NCI-H146 treated with DMSO at 0.1 percent for 48 hours (cell line): ENCODE results near the gene PODXL2.
"Not testable (repeated sequence)": the region's sequence is repeated elsewhere in the genome, so short reads cannot be mapped to it uniquely, and the experiment has no call there.

Experiments used
- DNase-seq: peaks from one replicate; lab custom pipeline; 2025; ENCODE audit not compliant: unreplicated experiment; lab: John Stamatoyannopoulos, UW

Gene PODXL2

GRCh38 chr3:127604546-127605165 lies 24.3 kb upstream of the PODXL2 start:
- no peak for DNase-seq

GRCh38 chr3:127605547-127605946 lies 23.4 kb upstream of the PODXL2 start:
- not testable (repeated sequence) for DNase-seq

GRCh38 chr3:127606086-127606805 lies 22.7 kb upstream of the PODXL2 start:
- DNase-seq = no peak

- no peak for DNase-seq
Observed at GRCh38 chr3:127606981-127607595, 21.9 kb upstream of the PODXL2 start.

GRCh38 chr3:127607675-127608361 lies 21.2 kb upstream of the PODXL2 start:
- DNase-seq = no peak

GRCh38 chr3:127608362-127608718 lies 20.6 kb upstream of the PODXL2 start:
- no peak for DNase-seq

GRCh38 chr3:127610105-127610504 lies 18.9 kb upstream of the PODXL2 start:
- no peak for DNase-seq

- no peak for DNase-seq
Observed at GRCh38 chr3:127611251-127611650, 17.7 kb upstream of the PODXL2 start.

- DNase-seq = no peak
Observed at GRCh38 chr3:127612966-127613365, 16.0 kb upstream of the PODXL2 start.

GRCh38 chr3:127613406-127613805 lies 15.6 kb upstream of the PODXL2 start:
- no peak for DNase-seq

- DNase-seq = no peak
Observed at GRCh38 chr3:127614928-127615589, 13.9 kb upstream of the PODXL2 start.

- no peak for DNase-seq
Observed at GRCh38 chr3:127615631-127616305, 13.2 kb upstream of the PODXL2 start.

GRCh38 chr3:127616836-127617605 lies 12.0 kb upstream of the PODXL2 start:
- DNase-seq = no peak

GRCh38 chr3:127618891-127619290 lies 10.1 kb upstream of the PODXL2 start:
- no peak for DNase-seq

GRCh38 chr3:127620637-127621375 lies 8.2 kb upstream of the PODXL2 start:
- DNase-seq = no peak

GRCh38 chr3:127622031-127622430 lies 7.0 kb upstream of the PODXL2 start:
- DNase-seq = no peak

GRCh38 chr3:127622772-127623576 lies 6.0 kb upstream of the PODXL2 start:
- no peak for DNase-seq

GRCh38 chr3:127624063-127624462 lies 4.9 kb upstream of the PODXL2 start:
- no peak for DNase-seq

- DNase-seq = no peak
Observed at GRCh38 chr3:127625821-127626220, 3.2 kb upstream of the PODXL2 start.
